Gastroesophageal sphincter (tissue), 3 donors: Measurements from ENCODE around the gene CCSER2.

Experiments
- CTCF ChIP-seq, 4 experiments: fragments of 200-600 bp in 2 of 4; fragments of 450-650 bp in 2 of 4; sonication (generic) in 1 of 4; IDR thresholded peaks; one replicate each; pipeline ENCODE4 v1.5.1; 2017 to 2019; ENCODE audit warnings: antibody characterized with exemption in 4 of 4, mild to moderate bottlenecking in 2 of 4, moderate library complexity in 2 of 4
- POLR2A ChIP-seq, 2 donors: fragments of 450-650 bp; IDR thresholded peaks; one replicate each; pipeline ENCODE4 v1.6.1; 2017; ENCODE audit warnings: antibody characterized with exemption in 2 of 2, mild to moderate bottlenecking in 2 of 2, moderate library complexity in 1 of 2
- POLR2AphosphoS5 ChIP-seq: sonication (generic); formaldehyde crosslinking; IDR thresholded peaks from one replicate; pipeline ENCODE4 v1.6.1; 2017; ENCODE audit warnings: antibody characterized with exemption

GRCh38 chr10:84373000-84373399 is 44.6 kb downstream of the CCSER2 start:
- TF ChIP-seq CTCF (IDR thresholded peaks at IDR 0.05): no peak
- no peak for TF ChIP-seq POLR2AphosphoS5
- TF ChIP-seq POLR2A (IDR thresholded peaks at IDR 0.05): no peak
